Stimulated activated CD4-positive, alpha-beta T cell treated with anti-CD3 and anti-CD28 coated beads, Interleukin-1b, Interleukin-23, amount 100 ng/mL, for 24 hours (primary cell): ENCODE results near the gene SLF1.

Source experiments
- DNase-seq, 4 experiments: peaks; one replicate each; pipeline ENCODE4 v3.0.0-alpha.2; 2020; ENCODE audit warnings: low read depth in 4 of 4, low spot score in 1 of 4

The SLF1 gene

DNA sequence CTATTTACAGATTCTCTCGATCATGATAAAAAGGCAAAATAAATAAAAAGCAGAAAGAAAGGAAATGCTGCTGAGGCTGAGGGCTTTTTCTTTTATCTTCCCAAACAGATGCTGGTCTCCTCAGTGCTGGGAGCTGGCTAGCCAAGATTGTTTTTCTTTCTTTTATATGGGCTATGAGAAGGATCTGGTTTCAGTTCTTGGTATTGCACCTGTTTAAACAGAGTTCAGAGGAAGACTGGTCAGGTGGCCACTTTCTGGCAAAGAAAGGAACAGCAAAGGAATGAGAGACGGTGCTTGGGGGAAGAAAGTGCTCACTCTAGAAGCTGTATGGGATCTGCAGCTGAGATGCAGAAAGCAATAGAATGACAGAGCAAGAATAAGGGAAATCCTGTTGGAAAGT lies 88.9 kb downstream of the SLF1 start:
- DNase-seq, result no peak

DNA sequence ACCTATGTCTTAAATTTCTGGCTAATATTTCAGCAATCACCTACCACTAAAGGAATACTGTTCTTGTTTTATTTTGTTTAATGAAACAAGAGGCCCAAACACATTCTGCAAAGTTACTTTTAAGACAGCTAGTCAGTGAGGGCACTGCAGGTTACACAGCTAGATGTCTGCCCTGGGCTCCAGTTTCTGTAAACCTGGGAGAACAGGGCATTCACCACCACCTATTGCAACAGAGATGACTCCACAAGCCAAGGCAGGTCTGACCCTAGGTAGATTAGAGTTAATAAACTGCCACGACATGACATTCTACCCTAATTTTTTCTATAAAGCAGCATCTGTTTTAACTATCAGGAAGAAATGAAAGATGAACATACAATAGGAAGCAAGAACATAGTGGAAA lies 90.8 kb downstream of the SLF1 start:
- DNase-seq, result no peak

DNA sequence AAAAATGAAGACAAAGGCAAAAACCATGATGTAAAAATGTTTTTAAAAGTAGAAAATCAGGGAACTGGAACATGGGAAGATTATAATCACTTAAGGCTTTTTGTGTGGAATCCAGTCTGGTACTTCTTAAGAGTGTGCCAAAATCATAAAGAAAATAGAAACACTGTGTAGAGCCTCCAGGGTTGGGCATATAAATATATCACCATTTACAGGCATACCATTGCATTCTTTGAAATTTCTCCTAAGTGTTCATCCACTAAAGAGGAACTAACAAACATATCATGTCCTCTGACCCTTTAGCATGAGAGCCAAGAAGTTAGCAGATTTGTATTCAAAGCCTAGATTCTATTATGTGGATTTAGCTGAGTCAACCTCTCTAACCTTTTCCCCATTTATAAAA lies 93.3 kb downstream of the SLF1 start:
- no peak for DNase-seq

DNA sequence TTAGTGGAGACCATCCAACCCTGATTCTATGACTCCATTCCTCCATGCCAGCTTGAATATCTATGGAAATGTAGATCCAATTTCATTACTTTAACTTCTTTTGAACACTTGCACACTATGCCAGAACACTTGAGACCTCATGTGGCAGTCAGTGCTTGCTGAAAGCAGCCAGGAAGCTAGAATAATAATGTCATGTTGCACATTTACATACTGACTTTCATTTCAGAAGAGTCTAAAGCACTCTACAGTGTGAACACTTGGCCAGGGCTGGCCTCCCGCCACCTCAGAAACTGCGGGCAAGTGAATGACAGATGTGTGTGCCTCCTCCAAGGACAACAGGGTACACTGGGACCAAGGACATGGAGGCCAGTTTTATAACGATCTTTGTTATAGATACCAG lies 97.3 kb downstream of the SLF1 start:
- DNase-seq, result no peak

DNA sequence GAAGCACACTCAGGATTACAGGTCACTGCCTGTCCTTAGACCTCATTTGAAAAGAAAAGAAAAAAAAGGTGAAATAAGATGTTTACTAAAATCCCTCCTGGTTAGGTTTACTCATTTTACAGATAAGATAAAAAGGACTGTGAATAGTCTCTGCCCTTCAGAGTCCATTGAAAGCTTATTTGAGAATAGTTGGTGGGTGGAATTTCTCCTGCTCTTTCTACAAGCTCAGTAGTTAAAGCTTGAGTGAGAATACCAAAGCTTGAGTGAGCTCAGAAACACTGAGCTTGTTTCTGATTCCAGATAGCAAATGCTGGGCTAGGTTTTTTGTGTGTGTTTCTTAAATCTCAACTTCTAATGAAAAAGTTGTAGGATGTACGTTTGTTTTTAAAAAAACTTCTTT lies 106.7 kb downstream of the SLF1 start:
- no peak for DNase-seq

DNA sequence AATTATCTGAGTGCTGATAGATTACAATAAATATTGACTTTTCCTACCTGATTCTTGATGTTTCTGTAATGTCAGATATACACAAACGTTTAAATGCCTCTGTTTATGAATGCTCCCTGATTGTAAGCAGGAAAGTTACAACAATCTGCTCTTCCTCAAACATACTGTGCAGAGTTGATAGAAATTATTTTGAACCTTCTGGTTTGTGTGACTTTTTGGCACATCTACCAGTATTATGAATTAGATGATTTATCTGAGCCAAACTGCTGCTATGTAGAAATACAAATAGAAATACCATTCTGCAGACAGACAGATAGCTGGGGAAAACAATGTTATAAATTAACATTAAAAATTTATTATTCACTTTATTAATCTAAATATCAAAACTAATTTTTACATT lies 113.0 kb downstream of the SLF1 start:
- no peak for DNase-seq

DNA sequence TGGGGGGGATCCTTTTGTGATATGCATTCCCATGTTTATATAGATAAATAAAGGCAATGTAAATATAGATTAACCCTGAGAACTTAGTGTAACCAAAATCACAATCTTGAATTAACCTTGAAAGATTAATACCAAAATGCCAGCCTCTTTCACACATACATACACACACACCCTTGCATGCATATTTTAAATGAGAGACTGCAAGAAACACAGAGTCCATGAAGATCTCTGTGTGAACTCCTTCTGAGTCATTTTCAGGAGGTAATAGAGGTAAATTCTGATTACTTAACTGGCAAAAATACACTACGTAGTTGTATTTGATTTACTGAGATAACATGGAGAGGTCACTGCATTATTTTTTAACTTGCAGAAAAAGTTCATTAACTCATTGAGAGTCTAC lies 118.0 kb downstream of the SLF1 start:
- DNase-seq, result no peak

DNA sequence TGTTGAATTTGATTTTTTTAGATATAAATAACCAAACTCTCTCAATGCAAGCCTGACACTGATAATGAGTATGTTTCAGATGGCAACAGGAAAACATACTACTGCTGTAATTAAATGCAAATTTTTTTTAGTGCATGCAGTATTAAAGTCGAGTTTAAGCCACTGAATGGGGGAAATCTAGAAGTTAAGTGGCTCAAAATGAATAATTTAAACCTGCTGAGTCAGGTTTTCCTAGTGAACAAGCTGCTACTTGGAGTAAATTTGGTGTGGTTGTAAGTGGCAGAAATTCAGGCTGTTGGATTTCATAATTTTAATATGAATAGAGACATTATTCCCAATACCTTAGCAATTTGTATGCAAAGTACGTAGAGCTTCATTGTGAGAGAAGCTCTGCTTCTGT lies 121.8 kb downstream of the SLF1 start:
- DNase-seq, result no peak

DNA sequence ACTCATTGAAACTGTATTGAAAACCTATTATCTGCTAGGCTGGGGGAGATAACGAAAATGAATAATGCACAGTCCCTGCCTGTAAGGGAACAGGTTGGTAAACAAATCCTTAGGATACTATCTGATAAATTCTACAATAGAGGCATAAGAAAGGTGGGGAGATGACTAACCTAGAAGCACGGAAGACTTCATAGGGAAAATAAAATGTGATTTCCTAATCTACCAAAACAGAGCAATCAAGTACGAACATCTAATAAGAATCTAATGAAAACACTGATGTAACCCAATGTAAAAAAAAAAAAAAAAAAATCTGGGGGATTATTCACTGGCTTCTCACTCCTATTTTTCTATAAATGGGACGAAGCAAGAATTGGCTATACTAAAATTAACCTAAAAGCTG lies 124.4 kb downstream of the SLF1 start:
- DNase-seq, result no peak

DNA sequence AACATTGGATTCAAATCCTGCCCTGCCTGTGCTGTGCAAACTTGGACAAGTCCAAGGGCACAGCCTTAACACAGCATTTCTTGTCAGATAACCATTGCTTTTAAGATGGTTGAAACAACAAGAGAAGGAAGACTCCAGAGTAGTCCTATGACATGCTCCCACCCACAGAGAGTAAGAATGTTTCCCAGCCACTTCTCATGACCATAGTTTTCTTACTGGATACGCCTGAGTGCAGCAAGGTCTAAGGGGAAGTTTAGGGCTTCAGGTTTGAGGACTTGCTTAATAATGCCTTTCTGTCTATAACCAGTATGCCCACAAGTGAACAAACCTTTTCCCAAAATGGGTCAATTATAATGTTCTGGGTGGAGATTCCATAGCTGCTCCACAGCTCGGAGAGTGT lies 126.4 kb downstream of the SLF1 start:
- no peak for DNase-seq

DNA sequence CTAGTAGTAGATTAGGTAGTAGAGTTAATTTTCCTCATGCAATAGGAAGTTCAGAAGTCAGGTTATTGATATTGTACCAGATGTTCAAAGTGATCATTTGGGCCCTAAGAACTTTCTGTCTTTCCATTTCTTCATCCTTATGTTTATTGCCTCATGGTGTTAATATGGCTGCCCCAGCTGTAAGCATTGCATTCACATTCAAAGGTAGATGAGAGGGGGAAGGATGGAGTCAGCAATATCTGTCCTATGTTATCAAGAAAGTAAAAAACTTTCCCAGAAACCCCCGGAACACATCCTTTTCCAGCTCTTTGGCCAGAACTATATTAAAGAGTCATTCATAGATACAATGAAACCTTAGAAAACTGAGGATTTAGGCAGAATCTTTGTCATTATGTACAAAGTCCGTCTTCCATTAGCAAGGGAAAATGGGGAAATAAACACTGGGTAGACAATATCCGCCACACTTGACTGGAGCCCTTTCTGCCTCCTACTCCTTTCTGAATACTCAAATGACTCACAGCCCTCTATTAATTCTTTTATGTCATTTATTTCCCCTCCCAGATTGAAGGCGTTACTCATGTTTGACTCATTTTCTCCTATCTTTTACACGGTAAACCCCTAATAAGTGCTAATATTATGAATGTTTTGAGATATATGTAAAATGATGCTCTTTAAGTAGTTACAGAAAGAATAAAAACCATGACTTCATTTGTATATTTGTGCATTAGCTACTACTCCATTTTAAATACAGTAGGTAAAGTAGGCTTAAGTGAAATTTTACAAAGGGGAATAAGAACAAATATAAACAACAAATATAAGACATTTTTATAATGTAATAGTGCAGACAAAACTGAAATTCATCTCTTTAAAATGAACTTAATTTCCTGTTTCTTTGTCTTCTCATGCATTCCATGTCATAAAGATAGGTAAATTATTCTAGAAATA lies 127.6 kb downstream of the SLF1 start:
- no peak for DNase-seq

DNA sequence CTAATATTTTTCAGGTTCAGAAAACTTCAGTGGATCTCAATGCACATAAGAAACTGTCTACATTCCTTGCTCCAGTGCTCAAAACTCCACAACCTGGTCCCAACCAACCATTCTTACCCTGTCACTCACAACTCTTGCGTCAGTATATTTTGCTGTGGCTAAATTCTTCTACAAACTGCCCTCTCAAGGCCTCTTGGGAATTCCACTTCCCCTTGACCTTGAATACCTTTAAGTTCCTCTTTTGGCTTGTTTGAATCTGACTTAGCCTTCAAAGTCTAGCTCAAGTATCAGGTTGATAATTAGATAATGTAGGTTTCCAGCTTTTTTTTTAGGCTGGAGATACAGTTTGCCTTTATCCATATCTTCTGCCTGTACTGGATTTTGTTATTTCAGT lies 128.3 kb downstream of the SLF1 start:
- DNase-seq, result no peak
